Glomerular visceral epithelial cell (primary cell): ENCODE data around the gene TSPAN18.

Source experiments
- DNase-seq: peaks from one replicate; pipeline ENCODE4 v3.0.0-alpha.2; 2016; ENCODE audit errors: extremely low spot score

The TSPAN18 gene

GRCh38 chr11:44957776-44958564, 231.2 kb downstream of the TSPAN18 start:
- no peak for DNase-seq

GRCh38 chr11:44959064-44959463, 232.3 kb downstream of the TSPAN18 start:
- DNase-seq, result no peak

GRCh38 chr11:44960200-44960845, 233.6 kb downstream of the TSPAN18 start:
- no peak for DNase-seq

- no peak for DNase-seq
These were observed 235.7 kb downstream of the TSPAN18 start for GRCh38 chr11:44962464-44962863.

- DNase-seq, result no peak
These were observed 236.4 kb downstream of the TSPAN18 start for GRCh38 chr11:44963136-44963535.

GRCh38 chr11:44963948-44964347, 237.2 kb downstream of the TSPAN18 start:
- no peak for DNase-seq

GRCh38 chr11:44964526-44965209, 237.9 kb downstream of the TSPAN18 start:
- no peak for DNase-seq

- no peak for DNase-seq
These were observed 239.9 kb downstream of the TSPAN18 start for GRCh38 chr11:44966694-44967093.

GRCh38 chr11:44967930-44968496, 241.3 kb downstream of the TSPAN18 start:
- DNase-seq, result no peak

- DNase-seq, result no peak
These were observed 241.7 kb downstream of the TSPAN18 start for GRCh38 chr11:44968510-44968909.

GRCh38 chr11:44969651-44970252, 243.0 kb downstream of the TSPAN18 start:
- DNase-seq, result no peak

GRCh38 chr11:44970293-44970692, 243.5 kb downstream of the TSPAN18 start:
- no peak for DNase-seq

GRCh38 chr11:44971185-44971584, 244.4 kb downstream of the TSPAN18 start:
- DNase-seq, result no peak

- no peak for DNase-seq
These were observed 246.1 kb downstream of the TSPAN18 start for GRCh38 chr11:44972746-44973435.

GRCh38 chr11:44973632-44974401, 247.1 kb downstream of the TSPAN18 start:
- no peak for DNase-seq

- DNase-seq, result no peak
These were observed 247.7 kb downstream of the TSPAN18 start for GRCh38 chr11:44974402-44975000.

- DNase-seq, result no peak
These were observed 249.8 kb downstream of the TSPAN18 start for GRCh38 chr11:44976576-44976975.

GRCh38 chr11:44977493-44977984, 250.8 kb downstream of the TSPAN18 start:
- no peak for DNase-seq

- no peak for DNase-seq
These were observed 251.7 kb downstream of the TSPAN18 start for GRCh38 chr11:44978274-44978960.
